Common myeloid progenitor, CD34-positive (primary cell): ENCODE data around the gene FNDC4. TPM values are rescaled to one million over a fixed set of nuclear protein-coding genes. Genes with fewer than 3 reads are reported as not detected.
"Not testable (repeated sequence)": the region's sequence is repeated elsewhere in the genome, so short reads cannot be mapped to it uniquely, and the experiment has no call there.

Source experiments
- CTCF ChIA-PET: fragments of 350-600 bp; sonication (Branson Sonifier 250); formaldehyde crosslinking; loops from one replicate; lab custom pipeline; 2021; ENCODE audit warnings: antibody characterized with exemption; lab: Charles Lee
- POLR2A ChIA-PET: fragments of 350-600 bp; sonication (Branson Sonifier 250); formaldehyde crosslinking; loops from one replicate; lab custom pipeline; 2021; ENCODE audit warnings: antibody characterized with exemption; lab: Charles Lee
- DNase-seq, 3 donors: peaks; one replicate each; pipeline versions ENCODE4 v3.0.0 to v3.0.0-alpha.2; 2013
- H3K27ac ChIP-seq, 2 experiments: 1 replicate in 1 of 2; 2 replicates in 1 of 2; pipeline ENCODE4 v1.7.0; 2013; ENCODE audit warnings: inconsistent platforms in 2 of 2, low read length in 2 of 2, mild to moderate bottlenecking in 2 of 2, low read depth in 1 of 2, moderate library complexity in 1 of 2; ENCODE audit not compliant: severe bottlenecking in 2 of 2, insufficient read depth in 1 of 2, poor library complexity in 1 of 2
- H3K27me3 ChIP-seq, 5 experiments: replicated peaks in 2 of 5; 1 replicate in 3 of 5; 2 replicates in 2 of 5; pipeline versions ENCODE4 v1.6.1 to v1.7.0; 2013; ENCODE audit warnings: low read length in 4 of 5, mild to moderate bottlenecking in 2 of 5, moderate library complexity in 2 of 5, inconsistent platforms in 1 of 5; ENCODE audit not compliant: insufficient read depth in 5 of 5, control insufficient read depth in 4 of 5
- H3K36me3 ChIP-seq, 4 experiments: 1 replicate in 2 of 4; 2 replicates in 2 of 4; pipeline versions ENCODE4 v1.6.1 to v1.7.0; 2013; ENCODE audit warnings: low read length in 3 of 4, control low read depth in 1 of 4, mild to moderate bottlenecking in 1 of 4; ENCODE audit not compliant: control insufficient read depth in 4 of 4, insufficient read depth in 4 of 4
- H3K4me1 ChIP-seq, 4 experiments: 1 replicate in 3 of 4; 2 replicates in 1 of 4; pipeline versions ENCODE4 v1.6.1 to v1.7.1; 2013; ENCODE audit warnings: low read length in 3 of 4, mild to moderate bottlenecking in 3 of 4, control low read depth in 1 of 4, inconsistent platforms in 1 of 4, moderate library complexity in 1 of 4; ENCODE audit not compliant: control insufficient read depth in 4 of 4, insufficient read depth in 4 of 4; ENCODE audit errors: control extremely low read depth in 1 of 4
- H3K4me3 ChIP-seq, 7 experiments: 1 replicate in 4 of 7; 2 replicates in 3 of 7; pipeline versions ENCODE4 v1.5.1 to v1.7.0; 2013; ENCODE audit warnings: mild to moderate bottlenecking in 7 of 7, low read length in 6 of 7, moderate library complexity in 6 of 7, inconsistent platforms in 2 of 7, low read depth in 2 of 7, control low read depth in 1 of 7; ENCODE audit not compliant: insufficient read depth in 4 of 7, control insufficient read depth in 1 of 7; ENCODE audit errors: extremely low read depth in 1 of 7
- H3K9me3 ChIP-seq, 5 experiments: 1 replicate in 4 of 5; 2 replicates in 1 of 5; pipeline versions ENCODE4 v1.6.1 to v1.7.1; 2013; ENCODE audit warnings: low read length in 4 of 5, mild to moderate bottlenecking in 2 of 5, inconsistent platforms in 1 of 5, low read depth in 1 of 5, moderate library complexity in 1 of 5; ENCODE audit not compliant: control insufficient read depth in 4 of 5, insufficient read depth in 2 of 5; ENCODE audit errors: control extremely low read depth in 1 of 5
- WGBS: methylation state at CpG from one replicate; pipeline ENCODE4 v1.1.5; 2013; ENCODE audit not compliant: insufficient coverage; 5-methylcytosine and 5-hydroxymethylcytosine counted together
- polyA plus RNA-seq: library from polyadenylated mRNA; unstranded; fragments of 120-200 nt; gene quantifications from one replicate; pipeline ENCODE4 v1.2.1, GENCODE V29; 2013

Gene FNDC4
- 0.18 TPM for polyA plus RNA-seq

- Histone ChIP-seq H3K36me3 (no peaks in the 10 kb centered on the region), H3K4me3 (peak within 1 kb of the TSS; percentile 40 to 72 (median 61)), H3K4me1 (peaks cover 0 to 17% (median 11%) of the 10 kb centered on the region in 4 experiments), H3K27me3 (peaks cover 3 to 60% (median 28%) of the 10 kb centered on the region in 5 experiments), H3K27ac (no peak within 1 kb of the TSS), H3K9me3 (no peaks in the 10 kb centered on the region)
- DNase-seq = peak in 1 of 3 donors; percentile 33
- 0% methylated on average over 50 of the region's 70 CpGs for WGBS
- ChIA-PET POLR2A (no interaction called here), CTCF (interaction anchor here (0.7 kb wide), 1 partner anchor 47 kb away, joined by 3 read pairs; no protein-coding TSS in a partner anchor)
Measured at GRCh38 chr2:27494944-27495554, at the start of gene FNDC4. Gene FNDC4 (minus strand): TSS chr2:27495200. CDS start chr2:27494679, 521 bp downstream.

- CTCF ChIA-PET = no interaction called here
- no peaks in the 10 kb centered on the region for H3K27me3 ChIP-seq
- H3K36me3 ChIP-seq = no peaks in the 10 kb centered on the region
- 100% methylated on average over 1 of the region's 6 CpGs for WGBS
- no peak overlapping the region for H3K27ac ChIP-seq
- POLR2A ChIA-PET = no interaction called here
- no peaks in the 10 kb centered on the region for H3K4me1 ChIP-seq
- no peak for DNase-seq
- no peak overlapping the region for H3K4me3 ChIP-seq
- H3K9me3 ChIP-seq = peaks cover 0 to 3% (median 0%) of the 10 kb centered on the region in 5 experiments
Measured at GRCh38 chr2:27544143-27544821, 49.3 kb upstream of the FNDC4 start.

GRCh38 chr2:27539649-27540048, 44.6 kb upstream of the FNDC4 start:
- H3K4me1 ChIP-seq, H3K36me3 ChIP-seq, H3K27ac ChIP-seq, CTCF ChIA-PET, H3K27me3 ChIP-seq, POLR2A ChIA-PET, H3K9me3 ChIP-seq, H3K4me3 ChIP-seq, DNase-seq: not testable (repeated sequence)
- WGBS = 100% methylated on average over 1 of the region's 35 CpGs

DNA sequence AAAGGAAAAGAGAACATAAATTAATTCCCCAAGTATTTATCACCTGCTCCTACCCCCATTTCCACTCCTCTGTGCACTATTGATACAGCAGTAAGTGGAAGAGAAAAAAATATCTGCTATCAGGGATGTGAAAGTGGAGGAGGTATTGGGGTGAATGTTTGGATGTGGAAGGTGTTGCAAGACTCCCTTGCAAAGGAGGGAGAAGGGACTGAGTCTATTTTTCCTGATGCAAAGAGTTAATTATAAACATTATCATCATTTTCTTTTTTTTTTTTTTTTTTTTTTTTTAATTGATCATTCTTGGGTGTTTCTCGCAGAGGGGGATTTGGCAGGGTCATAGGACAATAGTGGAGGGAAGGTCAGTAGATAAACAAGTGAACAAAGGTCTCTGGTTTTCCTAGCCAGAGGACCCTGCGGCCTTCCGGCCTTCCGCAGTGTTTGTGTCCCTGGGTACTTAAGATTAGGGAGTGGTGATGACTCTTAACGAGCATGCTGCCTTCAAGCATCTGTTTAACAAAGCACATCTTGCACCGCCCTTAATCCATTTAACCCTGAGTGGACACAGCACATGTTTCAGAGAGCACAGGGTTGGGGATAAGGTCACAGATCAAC, 43.9 kb upstream of the FNDC4 start:
- H3K36me3 ChIP-seq, H3K4me1 ChIP-seq, CTCF ChIA-PET, DNase-seq, H3K9me3 ChIP-seq, POLR2A ChIA-PET, H3K4me3 ChIP-seq, H3K27ac ChIP-seq, H3K27me3 ChIP-seq: not testable (repeated sequence)
- WGBS = no CpG with 5 or more reads among the region's 6 CpGs

DNA sequence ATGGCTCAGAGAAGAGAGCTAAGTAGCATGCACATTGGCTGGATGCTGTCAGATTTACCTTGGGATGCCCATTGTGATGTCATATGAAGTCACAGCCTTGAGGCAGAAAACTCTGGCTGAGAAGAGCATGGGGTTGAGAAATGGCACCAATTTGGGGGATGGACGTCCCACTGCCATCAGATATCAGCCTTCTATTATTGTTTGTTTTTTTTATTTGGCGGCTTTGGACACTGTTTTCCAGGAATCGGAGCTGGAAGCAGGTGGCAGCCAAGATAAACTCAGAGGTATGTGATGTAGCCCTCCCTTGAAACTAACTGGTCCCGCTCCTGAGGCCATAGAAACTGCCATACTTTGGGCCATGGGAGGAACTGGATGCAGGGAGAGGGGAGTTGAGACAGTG, 42.3 kb upstream of the FNDC4 start:
- Histone ChIP-seq H3K4me1 (no peaks in the 10 kb centered on the region), H3K4me3 (no peak overlapping the region), H3K36me3 (no peaks in the 10 kb centered on the region), H3K27me3 (peaks cover 0 to 4% (median 0%) of the 10 kb centered on the region in 5 experiments), H3K27ac (no peak overlapping the region), H3K9me3 (no peaks in the 10 kb centered on the region)
- CTCF ChIA-PET = interaction anchor here (1.3 kb wide), 1 partner anchor 19 kb away, joined by 3 read pairs; no protein-coding TSS in a partner anchor
- DNase-seq = no peak
- WGBS = no CpG with 5 or more reads among the region's 4 CpGs
- POLR2A ChIA-PET = no interaction called here

GRCh38 chr2:27531983-27532382, 37.0 kb upstream of the FNDC4 start:
- peaks cover 0 to 2% (median 0%) of the 10 kb centered on the region in 5 experiments for H3K27me3 ChIP-seq
- no peak overlapping the region for H3K27ac ChIP-seq
- no peak overlapping the region for H3K4me3 ChIP-seq
- ChIA-PET CTCF (no interaction called here), POLR2A (no interaction called here)
- 100% methylated on average over 2 of the region's 2 CpGs for WGBS
- DNase-seq = no peak
- H3K9me3 ChIP-seq = no peaks in the 10 kb centered on the region
- no peaks in the 10 kb centered on the region for H3K4me1 ChIP-seq
- H3K36me3 ChIP-seq = no peaks in the 10 kb centered on the region

DNA sequence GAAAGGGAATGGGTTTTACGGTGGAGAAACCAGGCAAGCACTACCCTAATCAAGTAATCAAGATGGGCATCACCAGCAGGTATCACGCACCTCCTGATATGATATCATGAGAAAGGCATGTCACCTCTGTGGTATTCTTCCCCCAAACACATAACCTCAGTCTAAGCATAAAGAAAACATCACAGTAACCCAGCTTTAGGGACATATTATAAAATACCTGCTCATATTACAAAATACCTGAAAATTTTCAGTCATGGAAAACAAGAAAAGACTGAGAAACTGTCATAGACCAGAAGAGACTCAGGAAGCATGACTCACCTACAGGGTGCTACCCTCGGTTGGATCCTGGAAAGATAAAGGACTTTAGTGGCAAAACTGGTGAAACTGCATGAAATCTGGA, 32.2 kb upstream of the FNDC4 start:
- POLR2A ChIA-PET = no interaction called here
- Histone ChIP-seq H3K4me3 (no peak overlapping the region), H3K36me3 (no peaks in the 10 kb centered on the region), H3K4me1 (no peaks in the 10 kb centered on the region), H3K9me3 (no peaks in the 10 kb centered on the region), H3K27me3 (no peaks in the 10 kb centered on the region), H3K27ac (no peak overlapping the region)
- peak in 1 of 3 donors; percentile 3 for DNase-seq
- CTCF ChIA-PET = no interaction called here
- 62% methylated on average over 2 of the region's 3 CpGs for WGBS
